HG03521 (cell line): ENCODE data around the gene SNUPN.
"Not testable (repeated sequence)": the region's sequence is repeated elsewhere in the genome, so short reads cannot be mapped to it uniquely, and the experiment has no call there.

Experiments
- ATAC-seq: cut with Tn5 transposase; IDR thresholded peaks from one replicate; pipeline ENCODE4 v1.9.1; 2021; ENCODE audit warnings: mild to moderate bottlenecking, moderate library complexity; ENCODE audit not compliant: unreplicated experiment

Gene SNUPN

GRCh38 chr15:75637245-75638009 is 11.9 kb upstream of the SNUPN start:
- ATAC-seq = no peak

GRCh38 chr15:75636026-75636425 is 10.5 kb upstream of the SNUPN start:
- no peak for ATAC-seq

- ATAC-seq = not testable (repeated sequence)
Measured at GRCh38 chr15:75633922-75634321, 8.4 kb upstream of the SNUPN start.

GRCh38 chr15:75631935-75632334 is 6.4 kb upstream of the SNUPN start:
- ATAC-seq = no peak

GRCh38 chr15:75622505-75622904 is 3.0 kb downstream of the SNUPN start:
- ATAC-seq = no peak

- no peak for ATAC-seq
Measured at GRCh38 chr15:75620841-75621391, 4.6 kb downstream of the SNUPN start.

- no peak for ATAC-seq
Measured at GRCh38 chr15:75620058-75620820, 5.3 kb downstream of the SNUPN start.

GRCh38 chr15:75616766-75617165 is 8.8 kb downstream of the SNUPN start:
- no peak for ATAC-seq

GRCh38 chr15:75606711-75607699 is 18.5 kb downstream of the SNUPN start:
- no peak for ATAC-seq

GRCh38 chr15:75606026-75606425 is 19.5 kb downstream of the SNUPN start:
- ATAC-seq = no peak

- ATAC-seq = no peak
Measured at GRCh38 chr15:75599401-75599800, 26.1 kb downstream of the SNUPN start.

GRCh38 chr15:75598361-75598760 is 27.2 kb downstream of the SNUPN start:
- no peak for ATAC-seq

- ATAC-seq = no peak
Measured at GRCh38 chr15:75597667-75598341, 27.7 kb downstream of the SNUPN start.

- ATAC-seq = no peak
Measured at GRCh38 chr15:75596703-75597345, 28.7 kb downstream of the SNUPN start.

- no peak for ATAC-seq
Measured at GRCh38 chr15:75594276-75594675, 31.2 kb downstream of the SNUPN start.

GRCh38 chr15:75591655-75592364 is 33.7 kb downstream of the SNUPN start:
- no peak for ATAC-seq

- ATAC-seq = no peak
Measured at GRCh38 chr15:75590239-75590638, 35.3 kb downstream of the SNUPN start.

- ATAC-seq = no peak
Measured at GRCh38 chr15:75589071-75589470, 36.5 kb downstream of the SNUPN start.

- not testable (repeated sequence) for ATAC-seq
Measured at GRCh38 chr15:75586422-75586821, 39.1 kb downstream of the SNUPN start.
